HepG2 (cell line): ENCODE data around the gene LDAH. TPM values are rescaled to one million over a fixed set of nuclear protein-coding genes. Genes with fewer than 3 reads are reported as not detected.

Experiments
- CCAR2 ChIP-seq: fragments of 200-400 bp; formaldehyde crosslinking; optimal IDR thresholded peaks from 2 replicates; pipeline ENCODE3; 2018; ENCODE audit warnings: low read depth, mild to moderate bottlenecking, low read length, moderate library complexity
- ELF1 ChIP-seq: sonication (generic); formaldehyde crosslinking; IDR thresholded peaks from 2 replicates; pipeline ENCODE4 v1.4.0; 2020; ENCODE audit warnings: missing genetic modification reagents
- HMG20B ChIP-seq: conservative IDR thresholded peaks from 2 replicates; pipeline ENCODE4 v1.6.1; 2016; ENCODE audit warnings: missing genetic modification reagents, missing compliant biosample characterization
- HOXA3 ChIP-seq: sonication (generic); formaldehyde crosslinking; IDR thresholded peaks from 2 replicates; pipeline ENCODE4 v1.5.0; 2020; ENCODE audit warnings: missing genetic modification reagents
- IRF1 ChIP-seq: sonication (generic); formaldehyde crosslinking; IDR thresholded peaks from 2 replicates; pipeline ENCODE4 v1.4.0; 2020; ENCODE audit warnings: low read depth, mild to moderate bottlenecking, missing genetic modification reagents
- JUN ChIP-seq: sonication (generic); formaldehyde crosslinking; IDR thresholded peaks from 2 replicates; pipeline ENCODE4 v1.4.0; 2020; ENCODE audit warnings: mild to moderate bottlenecking, missing genetic modification reagents
- KLF6 ChIP-seq: IDR thresholded peaks from 2 replicates; pipeline ENCODE4 v1.8.0; 2016; ENCODE audit warnings: missing biosample characterization, missing genetic modification reagents
- MAX ChIP-seq: IDR thresholded peaks from 2 replicates; pipeline ENCODE4 v1.6.1; 2012; ENCODE audit warnings: inconsistent platforms
- PHF21A ChIP-seq: sonication (generic); formaldehyde crosslinking; IDR thresholded peaks from 2 replicates; pipeline ENCODE4 v1.5.0; 2020; ENCODE audit warnings: mild to moderate bottlenecking, missing genetic modification reagents
- POLR2G ChIP-seq: fragments of 200-400 bp; formaldehyde crosslinking; IDR thresholded peaks from 2 replicates; pipeline ENCODE4 v1.6.1; 2018; ENCODE audit warnings: mild to moderate bottlenecking, low read depth, low read length, moderate library complexity
- RARA ChIP-seq: IDR thresholded peaks from 2 replicates; pipeline ENCODE4 v1.6.1; 2016; ENCODE audit warnings: missing genetic modification reagents, missing compliant biosample characterization
- SYNCRIP ChIP-seq: fragments of 200-400 bp; formaldehyde crosslinking; IDR thresholded peaks from 2 replicates; pipeline ENCODE4 v1.6.1; 2018; ENCODE audit warnings: mild to moderate bottlenecking, low read depth, low read length; ENCODE audit not compliant: insufficient read depth
- TEAD3 ChIP-seq: optimal IDR thresholded peaks from 2 replicates; pipeline ENCODE3; 2016; ENCODE audit warnings: borderline replicate concordance
- TFDP2 ChIP-seq: sonication (generic); formaldehyde crosslinking; IDR thresholded peaks from 2 replicates; pipeline ENCODE4 v1.4.0; 2020; ENCODE audit warnings: missing genetic modification reagents
- ZC3H13 ChIP-seq: sonication (generic); formaldehyde crosslinking; IDR thresholded peaks from 2 replicates; pipeline ENCODE4 v1.8.1; 2023; ENCODE audit warnings: mild to moderate bottlenecking, missing genetic modification reagents, moderate library complexity
- ZFAT ChIP-seq: sonication (generic); formaldehyde crosslinking; conservative IDR thresholded peaks from 2 replicates; pipeline ENCODE4 v1.8.1; 2023; ENCODE audit warnings: missing genetic modification reagents, inconsistent platforms
- ZFP1 ChIP-seq: IDR thresholded peaks from 2 replicates; pipeline ENCODE4 v1.6.1; 2016
- ZFP82 ChIP-seq: sonication (generic); formaldehyde crosslinking; IDR thresholded peaks from 2 replicates; pipeline ENCODE4 v1.5.1; 2020; ENCODE audit warnings: mild to moderate bottlenecking, missing genetic modification reagents, borderline replicate concordance
- ZHX1 ChIP-seq: sonication (generic); formaldehyde crosslinking; IDR thresholded peaks from 2 replicates; pipeline ENCODE4 v1.8.1; 2022; ENCODE audit warnings: low read depth, mild to moderate bottlenecking, missing genetic modification reagents
- ZNF136 ChIP-seq: sonication (generic); formaldehyde crosslinking; IDR thresholded peaks from 2 replicates; pipeline ENCODE4 v1.8.1; 2022; ENCODE audit warnings: low read depth, mild to moderate bottlenecking, moderate library complexity, missing genetic modification reagents
- ZNF234 ChIP-seq: sonication (generic); formaldehyde crosslinking; conservative IDR thresholded peaks from 2 replicates; pipeline ENCODE4 v1.5.1; 2020; ENCODE audit warnings: mild to moderate bottlenecking, missing genetic modification reagents
- ZNF333 ChIP-seq: sonication (generic); formaldehyde crosslinking; IDR thresholded peaks from 2 replicates; pipeline ENCODE4 v1.4.0; 2020; ENCODE audit warnings: mild to moderate bottlenecking, missing genetic modification reagents, borderline replicate concordance
- ZNF337 ChIP-seq: sonication (generic); formaldehyde crosslinking; IDR thresholded peaks from 2 replicates; pipeline ENCODE4 v1.5.1; 2020; ENCODE audit warnings: missing genetic modification reagents, low read depth, mild to moderate bottlenecking, borderline replicate concordance
- ZNF501 ChIP-seq: sonication (generic); formaldehyde crosslinking; IDR thresholded peaks from 2 replicates; pipeline ENCODE4 v1.5.1; 2020; ENCODE audit warnings: mild to moderate bottlenecking, moderate library complexity, missing genetic modification reagents
- ZNF644 ChIP-seq: IDR thresholded peaks from 2 replicates; pipeline ENCODE4 v1.6.1; 2016; ENCODE audit warnings: low read depth
- polyA plus RNA-seq, 8 experiments: library from polyadenylated mRNA; depleted of rRNA in 3 of 8; stranded (reverse) in 7 of 8; unstranded in 1 of 8; fragments of >200 nt; fragmentation: Illumina TruSeq in 4 of 8; extraction: Trizol in 4 of 8; gene quantifications; 2 replicates each; pipeline versions ENCODE4 v1.2.1 to v1.2.3, GENCODE V29; 2011 to 2016; ENCODE audit warnings: low read depth in 4 of 8, missing spikeins in 1 of 8, mixed read lengths in 1 of 8; ENCODE audit not compliant: insufficient read depth in 1 of 8
- total RNA-seq, 5 experiments: library from RNA; depleted of rRNA; stranded (reverse); fragments of >200 nt; fragmentation: Illumina TruSeq; extraction: Trizol; gene quantifications; 2 replicates each; pipeline ENCODE4 v1.2.3, GENCODE V29; 2016; ENCODE audit warnings: low read depth in 1 of 5

LDAH gene
- total and polyA plus RNA-seq, 2 of the 13 experiments (the other 11 are each of a cell fraction or from before 2014, with no cell fraction given), result 28.8 to 46.2 TPM

GRCh38 chr2:20650877-20651730, 171.8 kb downstream of the LDAH start, which contains the start of gene HS1BP3 (continued):
- TF ChIP-seq ZHX1 (CRISPR knock-in tag), result peak; percentile 84; the same call in 1 of the 2 replicates
- peak; percentile 8 for TF ChIP-seq RARA (CRISPR knock-in tag)
- peak; percentile 93 for TF ChIP-seq POLR2G
- no peak; the same call in 1 of the 2 replicates for TF ChIP-seq ELF1 (CRISPR knock-in tag)
- TF ChIP-seq ZFAT, result no peak
- TF ChIP-seq ZC3H13 (CRISPR knock-in tag), result peak; percentile 69; the same call in 1 of the 2 replicates
- TF ChIP-seq SYNCRIP, result no peak
- peak; percentile 82 for TF ChIP-seq MAX
- peak; percentile 96 for TF ChIP-seq ZFP82 (CRISPR knock-in tag)
- no peak for TF ChIP-seq IRF1 (CRISPR knock-in tag)
- 0 out of 2 replicates have a peak, but pooled peaks have one; percentile 61 for TF ChIP-seq ZNF234
- TF ChIP-seq HOXA3 (CRISPR knock-in tag), result peak; percentile 97
- 0 out of 2 replicates have a peak, but pooled peaks have one; percentile 4 for TF ChIP-seq ZNF644 (CRISPR knock-in tag)
- TF ChIP-seq JUN, result peak; percentile 84
- TF ChIP-seq CCAR2, result no peak
- peak; percentile 90; the same call in 1 of the 2 replicates for TF ChIP-seq ZNF337
- TF ChIP-seq ZFP1 (CRISPR knock-in tag), result no peak; the same call in 1 of the 2 replicates
- 0 out of 2 replicates have a peak, but pooled peaks have one; percentile 6 for TF ChIP-seq ZNF333
- peak; percentile 51; the same call in 1 of the 2 replicates for TF ChIP-seq PHF21A (CRISPR knock-in tag)
- TF ChIP-seq TFDP2, result peak; percentile 91
- peak; percentile 94 for TF ChIP-seq KLF6 (CRISPR knock-in tag)
- TF ChIP-seq ZNF136 (CRISPR knock-in tag), result peak; percentile 66; the same call in 1 of the 2 replicates
- TF ChIP-seq HMG20B (CRISPR knock-in tag), result peak; percentile 21; the same call in 1 of the 2 replicates
- peak; percentile 7 for TF ChIP-seq TEAD3 (CRISPR knock-in tag)
- peak; percentile 54 for TF ChIP-seq ZNF501 (CRISPR knock-in tag)
